ENCODE measurements around the gene SLC25A42. TPM values are rescaled to one million over a fixed set of nuclear protein-coding genes. Genes with fewer than 3 reads are reported as not detected.
"Not testable (repeated sequence)": the region's sequence is repeated elsewhere in the genome, so short reads cannot be mapped to it uniquely, and the experiment has no call there.

Gene SLC25A42
- total RNA-seq, 1 donor from 2014 or later, result 21.2 TPM

GRCh38 chr19:19126102-19126501 lies 62.3 kb downstream of the SLC25A42 start:
- peaks cover 46% of the 10 kb centered on the region for H3K36me3 Mint-ChIP-seq
- no peak overlapping the region for H3K27ac Mint-ChIP-seq
- H3K4me3 Mint-ChIP-seq, result no peak overlapping the region
- no peaks in the 10 kb centered on the region for H3K27me3 Mint-ChIP-seq (ENCODE audit: low read depth)
- TF ChIP-seq CTCF (IDR thresholded peaks at IDR 0.05; ENCODE audit: unreplicated experiment), result no peak
- H3K9me3 Mint-ChIP-seq, result peaks cover 26% of the 10 kb centered on the region
- no peak for DNase-seq (ENCODE audit: low spot score in 2 of 2, unreplicated experiment in 2 of 2)
- no peaks in the 10 kb centered on the region for H3K4me1 Mint-ChIP-seq

GRCh38 chr19:19131989-19132388 lies 68.2 kb downstream of the SLC25A42 start:
- no peak overlapping the region for H3K4me3 Mint-ChIP-seq
- no peak overlapping the region for H3K27ac Mint-ChIP-seq
- peaks cover 16% of the 10 kb centered on the region for H3K9me3 Mint-ChIP-seq
- H3K36me3 Mint-ChIP-seq, result peaks cover 31% of the 10 kb centered on the region
- no peak for DNase-seq (ENCODE audit: low spot score in 2 of 2, unreplicated experiment in 2 of 2)
- H3K27me3 Mint-ChIP-seq (ENCODE audit: low read depth), result no peaks in the 10 kb centered on the region
- peaks cover 2% of the 10 kb centered on the region for H3K4me1 Mint-ChIP-seq
- no peak for TF ChIP-seq CTCF (IDR thresholded peaks at IDR 0.05; ENCODE audit: unreplicated experiment)

DNA sequence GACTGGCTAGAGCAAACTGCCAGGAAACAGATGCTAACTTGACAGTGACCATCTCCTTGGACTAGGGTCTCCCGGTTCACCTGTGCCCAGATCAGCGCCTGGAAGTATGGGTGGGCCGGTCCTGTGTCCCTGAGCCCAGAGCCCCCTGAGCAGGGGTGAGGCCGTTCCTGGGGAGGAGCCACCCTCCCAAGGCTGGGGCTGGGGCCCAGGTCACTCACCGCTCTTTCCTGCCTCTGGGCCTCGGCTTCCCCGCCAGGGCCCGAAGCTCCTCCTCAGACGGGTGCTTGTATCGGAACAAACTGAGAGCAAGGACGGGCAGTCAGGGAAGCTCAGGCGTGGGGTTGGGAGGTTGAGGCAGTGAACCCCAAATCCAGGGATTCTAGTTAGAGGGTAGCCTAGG lies 69.1 kb downstream of the SLC25A42 start:
- Mint-ChIP-seq H3K36me3 (peaks cover 28% of the 10 kb centered on the region), H3K4me1 (peaks cover 11% of the 10 kb centered on the region), H3K4me3 (no peak overlapping the region), H3K27me3 (ENCODE audit: low read depth) (no peaks in the 10 kb centered on the region), H3K9me3 (peaks cover 14% of the 10 kb centered on the region), H3K27ac (no peak overlapping the region)
- TF ChIP-seq CTCF (IDR thresholded peaks at IDR 0.05; ENCODE audit: unreplicated experiment), result no peak
- DNase-seq (ENCODE audit: low spot score in 2 of 2, unreplicated experiment in 2 of 2), result no peak

DNA sequence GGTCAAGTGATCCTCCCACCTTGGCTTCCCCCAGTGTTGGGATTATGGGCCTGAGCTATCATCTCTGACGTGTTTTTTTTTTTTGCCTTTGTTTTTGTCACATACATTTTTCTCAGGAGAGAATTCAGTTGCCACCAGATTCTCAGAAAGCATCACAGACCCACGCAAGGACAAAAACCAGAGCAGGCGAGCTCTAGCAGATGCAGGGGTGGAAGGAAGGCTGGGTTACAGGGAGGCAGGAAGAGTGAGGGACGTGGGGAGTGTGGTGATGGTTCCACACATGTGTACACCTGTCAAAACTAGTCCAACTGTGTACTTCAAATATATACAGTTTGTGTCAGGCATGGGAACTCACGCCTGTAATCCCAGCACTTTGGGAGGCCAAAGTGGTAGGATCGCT lies 70.2 kb downstream of the SLC25A42 start:
- H3K4me3 Mint-ChIP-seq, result no peak overlapping the region
- no peak overlapping the region for H3K27ac Mint-ChIP-seq
- peaks cover 22% of the 10 kb centered on the region for H3K36me3 Mint-ChIP-seq
- no peaks in the 10 kb centered on the region for H3K27me3 Mint-ChIP-seq (ENCODE audit: low read depth)
- peaks cover 17% of the 10 kb centered on the region for H3K4me1 Mint-ChIP-seq
- TF ChIP-seq CTCF (IDR thresholded peaks at IDR 0.05; ENCODE audit: unreplicated experiment), result no peak
- H3K9me3 Mint-ChIP-seq, result peaks cover 9% of the 10 kb centered on the region
- no peak for DNase-seq (ENCODE audit: low spot score in 2 of 2, unreplicated experiment in 2 of 2)

DNA sequence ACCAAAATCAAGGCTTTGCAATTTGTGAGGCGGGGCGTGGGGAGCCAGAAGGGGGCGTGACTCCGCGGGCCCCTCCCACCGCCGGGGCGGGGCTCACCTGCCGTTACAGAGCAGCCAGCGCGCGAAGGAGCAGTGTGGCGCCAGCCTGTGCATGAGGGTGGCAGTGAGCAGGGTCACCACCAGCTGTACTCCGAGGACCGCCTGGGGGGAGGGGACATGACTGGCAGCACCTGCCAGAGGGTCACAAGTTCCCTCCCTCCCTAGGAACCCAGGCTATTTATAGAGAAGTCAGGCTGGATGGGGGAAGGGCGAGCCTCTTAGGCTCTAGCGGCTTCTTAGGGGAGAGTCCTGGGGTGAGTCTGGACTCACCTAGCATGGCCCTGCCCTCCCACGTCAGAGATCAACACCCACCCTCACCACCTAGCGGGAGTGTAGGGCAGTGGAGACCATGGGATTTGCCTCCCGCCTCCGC lies 70.9 kb downstream of the SLC25A42 start:
- Mint-ChIP-seq H3K27ac (no peak overlapping the region), H3K4me1 (peaks cover 17% of the 10 kb centered on the region), H3K27me3 (ENCODE audit: low read depth) (no peaks in the 10 kb centered on the region), H3K4me3 (no peak overlapping the region), H3K9me3 (peaks cover 7% of the 10 kb centered on the region), H3K36me3 (peaks cover 18% of the 10 kb centered on the region)
- DNase-seq (ENCODE audit: low spot score in 2 of 2, unreplicated experiment in 2 of 2), result no peak
- TF ChIP-seq CTCF (IDR thresholded peaks at IDR 0.05; ENCODE audit: unreplicated experiment), result no peak

DNA sequence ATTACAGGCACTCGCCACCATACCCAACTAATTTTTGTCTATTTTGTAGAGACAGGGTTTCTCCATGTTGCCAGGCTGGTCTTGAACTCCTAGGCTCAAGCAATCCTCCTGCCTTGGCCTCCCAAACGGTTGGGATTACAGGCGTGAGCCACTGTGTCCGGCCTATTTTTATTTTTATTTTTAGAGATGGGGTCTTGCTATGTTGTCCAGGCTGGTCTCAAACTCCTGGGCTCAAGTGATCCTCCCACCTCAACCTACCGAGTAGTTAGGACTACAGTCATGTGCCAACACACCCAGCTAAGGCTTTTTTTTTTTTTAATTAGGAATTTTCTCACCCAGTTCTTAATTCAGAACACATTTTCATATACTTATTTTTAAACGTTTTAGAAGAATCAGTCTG lies 71.9 kb downstream of the SLC25A42 start:
- Mint-ChIP-seq H3K4me1 (peaks cover 17% of the 10 kb centered on the region), H3K36me3 (peaks cover 14% of the 10 kb centered on the region)
- H3K27me3 Mint-ChIP-seq (ENCODE audit: low read depth); H3K4me3 Mint-ChIP-seq; DNase-seq (ENCODE audit: low spot score in 2 of 2, unreplicated experiment in 2 of 2); H3K27ac Mint-ChIP-seq; H3K9me3 Mint-ChIP-seq: not testable (repeated sequence)
